Gastrocnemius medialis (tissue), 4 donors: ENCODE results near the gene RILPL1. TPM values are rescaled to one million over a fixed set of nuclear protein-coding genes. Genes with fewer than 3 reads are reported as not detected.

ENCODE experiments used
- ATAC-seq, 2 donors: fragments of 150-250 bp; one replicate each; pipeline ENCODE4 v1.9.1; 2016
- DNase-seq, 2 donors: peaks; one replicate each; pipeline ENCODE4 v3.0.0-alpha.2; 2019
- H3K27ac ChIP-seq, 4 donors: fragments of 200-600 bp; sonication (generic); 1 replicate in 1 of 4; 2 replicates in 3 of 4; pipeline ENCODE4 v1.5.1; 2016 to 2018; ENCODE audit warnings: mild to moderate bottlenecking in 2 of 4, moderate library complexity in 1 of 4
- H3K27me3 ChIP-seq, 3 donors: fragments of 200-600 bp; sonication (generic) in 2 of 3; 1 replicate in 1 of 3; 2 replicates in 2 of 3; pipeline versions ENCODE4 v1.5.1 to v1.6.0; 2016 to 2019; ENCODE audit warnings: mild to moderate bottlenecking in 1 of 3, moderate library complexity in 1 of 3
- H3K36me3 ChIP-seq, 2 donors: fragments of 200-600 bp; sonication (generic) in 1 of 2; one replicate each; pipeline ENCODE4 v1.5.1; 2017 to 2018
- H3K4me1 ChIP-seq, 2 donors: fragments of 200-600 bp; sonication (generic) in 1 of 2; one replicate each; pipeline ENCODE4 v1.5.1; 2016 to 2017; ENCODE audit warnings: mild to moderate bottlenecking in 2 of 2
- H3K4me3 ChIP-seq, 4 donors: fragments of 200-600 bp; sonication (generic) in 3 of 4; 1 replicate in 1 of 4; 2 replicates in 3 of 4; pipeline ENCODE4 v1.5.1; 2016 to 2019; ENCODE audit warnings: mild to moderate bottlenecking in 2 of 4
- H3K9me3 ChIP-seq, 3 donors: fragments of 200-600 bp; sonication (generic) in 2 of 3; 1 replicate in 1 of 3; 2 replicates in 2 of 3; pipeline ENCODE4 v1.5.1; 2016 to 2019
- CTCF ChIP-seq, 5 experiments: fragments of 450-650 bp in 3 of 5; fragments of 200-600 bp in 2 of 5; sonication (generic) in 2 of 5; IDR thresholded peaks in 4 of 5; conservative IDR thresholded peaks in 1 of 5; 1 replicate in 4 of 5; 2 replicates in 1 of 5; pipeline ENCODE4 v1.5.1; 2016 to 2019; ENCODE audit warnings: antibody characterized with exemption in 5 of 5, mild to moderate bottlenecking in 3 of 5, moderate library complexity in 3 of 5
- POLR2A ChIP-seq, 2 donors: fragments of 450-650 bp; IDR thresholded peaks; one replicate each; pipeline ENCODE4 v1.6.1; 2017; ENCODE audit warnings: antibody characterized with exemption in 2 of 2, mild to moderate bottlenecking in 2 of 2, moderate library complexity in 2 of 2
- in situ Hi-C, 4 donors: fragments of 200-750 bp; cut with MboI; loops; one replicate each; pipeline versions ENCODE4 v1.15.0 to v1.8.0; 2017; ENCODE audit warnings: low sequenced_read_pairs in 4 of 4
- intact Hi-C: fragments of 100-400 bp; cut with DNase I; formaldehyde crosslinking; loops from one replicate; pipeline ENCODE4 v1.15.1; 2023; ENCODE audit warnings: low total_unique reads
- total RNA-seq, 4 donors: library from RNA; depleted of rRNA; stranded (reverse); fragments of >200 nt; gene quantifications; one replicate each; pipeline versions ENCODE4 v1.1.0 to v1.2.3, GENCODE V29; 2016

RILPL1 gene
- total RNA-seq, 4 donors from 2014 or later, result 33.4 to 65.3 (median 40.6) TPM

- intact Hi-C loops, result no loop called here
- Histone ChIP-seq H3K4me1 (no peaks in the 10 kb centered on the region), H3K27me3 (no peaks in the 10 kb centered on the region), H3K9me3 (no peaks in the 10 kb centered on the region), H3K36me3 (no peaks in the 10 kb centered on the region), H3K4me3 (no peak overlapping the region), H3K27ac (no peak overlapping the region)
- DNase-seq (no peak), ATAC-seq (no peak)
- TF ChIP-seq POLR2A (IDR thresholded peaks at IDR 0.05), result no peak
- no peak for TF ChIP-seq CTCF (IDR thresholded peaks at IDR 0.05 in 4 of 5, conservative IDR thresholded peaks at IDR 0.05 in 1 of 5)
- in situ Hi-C loops, result no loop called here
These were observed 82.9 kb downstream of the RILPL1 start for GRCh38 chr12:123450636-123451035.

- no peak overlapping the region for H3K27ac ChIP-seq
- no peak for ATAC-seq
- H3K4me3 ChIP-seq, result no peak overlapping the region
- in situ Hi-C loops, result no loop called here
- H3K4me1 ChIP-seq, result peaks cover 0 to 3% of the 10 kb centered on the region in 2 donors
- H3K36me3 ChIP-seq, result no peaks in the 10 kb centered on the region
- TF ChIP-seq CTCF (IDR thresholded peaks at IDR 0.05 in 4 of 5, conservative IDR thresholded peaks at IDR 0.05 in 1 of 5) (no peak), POLR2A (IDR thresholded peaks at IDR 0.05) (no peak)
- no peak for DNase-seq
- intact Hi-C loops, result no loop called here
- H3K27me3 ChIP-seq, result no peaks in the 10 kb centered on the region
- no peaks in the 10 kb centered on the region for H3K9me3 ChIP-seq
These were observed 83.7 kb downstream of the RILPL1 start for GRCh38 chr12:123449856-123450255.

GRCh38 chr12:123449249-123449733 lies 84.2 kb downstream of the RILPL1 start:
- Histone ChIP-seq H3K9me3 (no peaks in the 10 kb centered on the region), H3K4me3 (no peak overlapping the region), H3K36me3 (no peaks in the 10 kb centered on the region), H3K27ac (no peak overlapping the region), H3K27me3 (no peaks in the 10 kb centered on the region), H3K4me1 (peaks cover 0 to 8% of the 10 kb centered on the region in 2 donors)
- in situ Hi-C loops, result no loop called here
- intact Hi-C loops, result no loop called here
- no peak for ATAC-seq
- TF ChIP-seq CTCF (IDR thresholded peaks at IDR 0.05 in 4 of 5, conservative IDR thresholded peaks at IDR 0.05 in 1 of 5), result no peak
- DNase-seq, result no peak

GRCh38 chr12:123446333-123446713 lies 87.2 kb downstream of the RILPL1 start:
- Histone ChIP-seq H3K27ac (peak overlapping the region in 3 of 4 donors; percentile 35 to 63 (median 48)), H3K9me3 (no peaks in the 10 kb centered on the region), H3K4me1 (peaks cover 0 to 8% of the 10 kb centered on the region in 2 donors), H3K36me3 (no peaks in the 10 kb centered on the region), H3K4me3 (no peak overlapping the region), H3K27me3 (no peaks in the 10 kb centered on the region)
- DNase-seq, result no peak
- no peak for TF ChIP-seq CTCF (IDR thresholded peaks at IDR 0.05 in 4 of 5, conservative IDR thresholded peaks at IDR 0.05 in 1 of 5)
- TF ChIP-seq POLR2A (IDR thresholded peaks at IDR 0.05), result no peak
- no peak for ATAC-seq
- in situ Hi-C loops (no loop called here), intact Hi-C loops (no loop called here)
